CD4-positive, alpha-beta T cell treated with Interleukin-15 for 4 hours (primary cell): ENCODE results near the gene NAGPA.
"Not testable (repeated sequence)": the region's sequence is repeated elsewhere in the genome, so short reads cannot be mapped to it uniquely, and the experiment has no call there.

Experiments used
- DNase-seq: peaks from one replicate; pipeline ENCODE4 v3.0.0-alpha.2; 2020; ENCODE audit warnings: low spot score

The NAGPA gene

GRCh38 chr16:5062051-5062450 lies 28.3 kb upstream of the NAGPA start:
- no peak for DNase-seq

GRCh38 chr16:5060073-5060641 lies 26.4 kb upstream of the NAGPA start:
- DNase-seq = no peak

- no peak for DNase-seq
Measured at GRCh38 chr16:5059386-5060072, 25.8 kb upstream of the NAGPA start.

- DNase-seq = no peak
Measured at GRCh38 chr16:5058476-5058875, 24.7 kb upstream of the NAGPA start.

- DNase-seq = peak; percentile 36
Measured at GRCh38 chr16:5056352-5056751, 22.6 kb upstream of the NAGPA start.

GRCh38 chr16:5054876-5055865 lies 21.4 kb upstream of the NAGPA start:
- DNase-seq = no peak

- no peak for DNase-seq
Measured at GRCh38 chr16:5046914-5047313, 13.2 kb upstream of the NAGPA start.

GRCh38 chr16:5045499-5046115 lies 11.9 kb upstream of the NAGPA start:
- no peak for DNase-seq

GRCh38 chr16:5044581-5044980 lies 10.8 kb upstream of the NAGPA start:
- not testable (repeated sequence) for DNase-seq

GRCh38 chr16:5044011-5044540 lies 10.3 kb upstream of the NAGPA start:
- DNase-seq = no peak

- no peak for DNase-seq
Measured at GRCh38 chr16:5042574-5043171, 8.9 kb upstream of the NAGPA start.

GRCh38 chr16:5041600-5042133 lies 7.9 kb upstream of the NAGPA start:
- no peak for DNase-seq

GRCh38 chr16:5040451-5040850 lies 6.7 kb upstream of the NAGPA start:
- DNase-seq = no peak

- no peak for DNase-seq
Measured at GRCh38 chr16:5036228-5037156, 2.8 kb upstream of the NAGPA start.

GRCh38 chr16:5035909-5036227 lies 2.1 kb upstream of the NAGPA start:
- DNase-seq = no peak

GRCh38 chr16:5034167-5034523 lies 410 bp upstream of the NAGPA start:
- no peak for DNase-seq

- DNase-seq = no peak
Measured at GRCh38 chr16:5032748-5033167, 977 bp downstream of the NAGPA start.

GRCh38 chr16:5031601-5032000 lies 2.1 kb downstream of the NAGPA start:
- DNase-seq = no peak

- DNase-seq = no peak
Measured at GRCh38 chr16:5030251-5030870, 3.4 kb downstream of the NAGPA start.

GRCh38 chr16:5028950-5029475 lies 4.7 kb downstream of the NAGPA start:
- DNase-seq = no peak
